Hepatocyte (in vitro differentiated cells): Measurements from ENCODE around the gene EPB41L4B.

ENCODE experiments used
- CTCF ChIP-seq: fragments of 200-600 bp; sonication (generic); IDR thresholded peaks from 2 replicates; pipeline ENCODE4 v1.5.1; 2016; ENCODE audit warnings: antibody characterized with exemption, mild to moderate bottlenecking; ENCODE audit not compliant: poor library complexity
- EZH2 ChIP-seq: fragments of 200-600 bp; sonication (generic); IDR thresholded peaks from 2 replicates; pipeline ENCODE4 v1.6.1; 2016; ENCODE audit warnings: antibody characterized with exemption, mild to moderate bottlenecking, borderline replicate concordance

GRCh38 chr9:109164042-109164441 is 156.8 kb downstream of the EPB41L4B start:
- TF ChIP-seq CTCF (no peak), EZH2 (no peak)
